Ovary (tissue), 9 donors: Measurements from ENCODE around the gene TRIM50. TPM values are rescaled to one million over a fixed set of nuclear protein-coding genes. Genes with fewer than 3 reads are reported as not detected.
"Not testable (repeated sequence)": the region's sequence is repeated elsewhere in the genome, so short reads cannot be mapped to it uniquely, and the experiment has no call there.

Experiments used
- DNase-seq, 5 donors: peaks; one replicate each; pipeline ENCODE4 v3.0.0-alpha.2; 2019 to 2020
- H3K27ac ChIP-seq, 2 donors: fragments of 200-600 bp; one replicate each; pipeline versions ENCODE4 v1.5.1 to v1.8.0; 2019 to 2022
- H3K27me3 ChIP-seq: fragments of 200-600 bp; one replicate; pipeline ENCODE4 v1.8.0; 2022
- H3K36me3 ChIP-seq: fragments of 200-600 bp; sonication (generic); one replicate; pipeline ENCODE4 v1.5.1; 2019
- H3K4me1 ChIP-seq: one replicate; pipeline ENCODE4 v1.8.1; 2013; ENCODE audit warnings: mild to moderate bottlenecking, moderate library complexity; ENCODE audit not compliant: insufficient read depth
- H3K4me3 ChIP-seq: fragments of 200-600 bp; sonication (generic); one replicate; pipeline ENCODE4 v1.5.1; 2017
- H3K9me3 ChIP-seq, 2 donors: fragments of 200-600 bp in 1 of 2; sonication (generic) in 1 of 2; one replicate each; pipeline versions ENCODE4 v1.5.1 to v1.8.1; 2013 to 2019; ENCODE audit warnings: mild to moderate bottlenecking in 1 of 2, moderate library complexity in 1 of 2
- EP300 ChIP-seq: sonication (generic); formaldehyde crosslinking; IDR thresholded peaks from one replicate; pipeline ENCODE4 v1.6.1; 2017; ENCODE audit warnings: antibody characterized with exemption
- POLR2A ChIP-seq: fragments of 450-650 bp; IDR thresholded peaks from one replicate; pipeline ENCODE4 v1.6.1; 2017; ENCODE audit warnings: antibody characterized with exemption, mild to moderate bottlenecking, moderate library complexity
- WGBS, 3 donors: extraction: QIAGEN DNeasy Blood & Tissue Kit in 1 of 3; methylation state at CpG; one replicate each; pipeline versions ENCODE4 v1.1.5 to v1.1.7; 2013 to 2017; 5-methylcytosine and 5-hydroxymethylcytosine counted together
- intact Hi-C, 4 donors: fragments of 100-400 bp; cut with DNase I; formaldehyde crosslinking; loops; one replicate each; pipeline versions ENCODE4 v1.11.0 to v1.15.1; 2022 to 2023
- polyA plus RNA-seq, 2 donors: library from polyadenylated mRNA; stranded (reverse); fragments of 200-250 nt in 1 of 2; fragments of 350-450 nt in 1 of 2; fragmentation: Illumina TruSeq in 1 of 2; extraction: RNeasy Lipid Tissue Mini Kit (QIAGEN cat#74804) in 1 of 2; gene quantifications; one replicate each; pipeline ENCODE4 v1.2.3, GENCODE V29; 2013 to 2014
- total RNA-seq, 7 donors: library from RNA; depleted of rRNA in 2 of 7; stranded (reverse); fragments of >200 nt in 2 of 7; fragmentation: NEBNext Ultra II Directional in 3 of 7; extraction: Animal tissue kit (Norgen Biotek cat#: 25700) in 3 of 7; gene quantifications; one replicate each; pipeline versions ENCODE4 v1.1.0 to v1.2.4, GENCODE V29; 2016 to 2023
- TF ChIP-seq, protein P1 (sequence below), 3 donors: fragments of 450-650 bp in 2 of 3; fragments of 200-600 bp in 1 of 3; IDR thresholded peaks; one replicate each; pipeline versions ENCODE4 v1.5.1 to v1.8.0; 2016 to 2022; ENCODE audit warnings: antibody characterized with exemption in 3 of 3, mild to moderate bottlenecking in 1 of 3
- donor health status: DM: no; HTN: no; CAD: no; lungs with moderate emphysema.
- donor health status: DM: no; HTN: no; CAD: no.
- donor health status: Bipolar disorder and iron deficiency.
- donor health status: DM: yes; HTN: yes; CAD: no.
- donor health status: DM: no; HTN: no; CAD: no.
- donor health status: DM: yes; HTN: yes; CAD: no.

TRIM50 gene
- total and polyA plus RNA-seq, 9 donors, result 0.08 to 0.34 (median 0.25) TPM; not detected in 3

DNA sequence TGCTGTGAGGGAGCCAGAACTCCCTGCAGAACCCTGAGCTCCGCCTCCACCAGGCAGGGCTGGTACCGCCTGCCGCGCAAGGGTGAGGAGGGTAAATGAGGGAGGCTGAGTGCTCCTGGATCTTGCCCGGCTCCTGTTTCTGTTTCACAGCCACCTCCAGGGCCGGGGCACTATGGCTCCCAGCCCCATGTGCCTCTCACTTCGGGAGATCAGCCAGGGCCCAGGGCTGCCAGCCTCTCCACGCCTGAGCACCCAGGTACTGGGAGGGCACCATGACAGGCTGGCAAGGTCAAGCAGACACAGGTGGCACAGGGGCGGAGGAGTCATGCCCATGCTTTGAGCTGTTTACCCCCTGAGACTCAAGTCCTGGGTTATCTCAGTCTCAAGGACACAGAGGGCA, 8.3 kb downstream of the TRIM50 start:
- H3K4me3 ChIP-seq, H3K27me3 ChIP-seq, intact Hi-C loops, H3K36me3 ChIP-seq, H3K27ac ChIP-seq, H3K9me3 ChIP-seq, H3K4me1 ChIP-seq, DNase-seq: not testable (repeated sequence)
- 32 to 70% (median 38%) methylated on average over 9 of the region's 9 CpGs for WGBS, 3 donors

DNA sequence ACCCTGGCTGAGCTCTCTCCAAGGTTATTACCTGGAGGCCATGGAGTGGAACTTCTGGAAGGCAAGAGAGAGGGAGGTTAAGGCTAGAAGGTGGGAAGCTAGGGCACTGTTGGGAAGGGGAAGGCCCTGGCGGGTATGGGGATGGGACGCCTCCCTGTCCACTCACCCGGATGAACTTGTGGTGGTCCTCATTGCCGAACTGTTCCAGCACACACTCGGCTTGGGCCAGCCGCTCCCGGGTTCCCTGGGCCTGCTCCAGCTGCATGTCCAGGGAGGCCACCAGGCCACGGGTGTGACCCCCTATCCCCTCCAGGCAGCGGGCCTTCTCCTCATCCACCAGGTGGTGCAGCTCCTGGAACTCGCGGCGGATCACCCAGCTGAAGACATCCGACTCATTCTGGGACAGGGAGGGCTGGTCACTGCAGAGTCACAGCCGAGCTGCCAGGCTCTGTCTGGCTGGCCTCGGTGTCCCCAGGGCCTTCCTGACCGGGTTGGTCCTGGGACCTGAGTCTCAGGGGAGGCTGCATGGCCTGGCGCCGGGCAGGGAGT, 9.2 kb downstream of the TRIM50 start:
- H3K27me3 ChIP-seq, DNase-seq, intact Hi-C loops, H3K9me3 ChIP-seq, H3K4me1 ChIP-seq, H3K27ac ChIP-seq, H3K4me3 ChIP-seq, H3K36me3 ChIP-seq: not testable (repeated sequence)
- WGBS, 3 donors, result 77 to 85% (median 85%) methylated on average over 11 to 15 of the region's 18 CpGs

DNA sequence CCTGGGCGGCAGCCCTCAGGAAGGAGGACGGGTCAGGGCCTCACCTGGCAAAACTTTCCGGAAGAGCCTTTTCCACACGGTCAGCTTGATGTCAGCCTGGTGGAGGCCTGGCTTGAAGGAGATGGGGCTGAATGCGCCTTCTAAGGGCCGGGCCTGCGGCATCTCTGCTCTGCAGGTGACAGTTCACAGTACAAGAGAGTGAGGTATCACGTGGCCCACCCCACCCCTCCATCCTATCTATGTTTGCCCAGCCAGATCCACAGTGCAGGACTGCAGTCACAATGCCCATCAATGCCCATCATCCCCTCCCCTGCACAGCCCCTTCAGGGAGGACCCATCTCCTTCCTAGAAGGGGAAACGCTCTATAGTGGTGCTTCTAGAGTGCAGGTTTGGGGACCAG, 11.4 kb downstream of the TRIM50 start:
- 85 to 86% (median 85%) methylated on average over 9 of the region's 9 CpGs for WGBS, 3 donors
- Histone ChIP-seq H3K4me3 (no peak overlapping the region), H3K4me1 (peaks cover 3% of the 10 kb centered on the region), H3K36me3 (no peaks in the 10 kb centered on the region), H3K27ac (no peak overlapping the region), H3K9me3 (no peaks in the 10 kb centered on the region), H3K27me3 (no peaks in the 10 kb centered on the region)
- TF ChIP-seq EP300 (no peak), POLR2A (no peak)
- TF ChIP-seq, protein P1, sequence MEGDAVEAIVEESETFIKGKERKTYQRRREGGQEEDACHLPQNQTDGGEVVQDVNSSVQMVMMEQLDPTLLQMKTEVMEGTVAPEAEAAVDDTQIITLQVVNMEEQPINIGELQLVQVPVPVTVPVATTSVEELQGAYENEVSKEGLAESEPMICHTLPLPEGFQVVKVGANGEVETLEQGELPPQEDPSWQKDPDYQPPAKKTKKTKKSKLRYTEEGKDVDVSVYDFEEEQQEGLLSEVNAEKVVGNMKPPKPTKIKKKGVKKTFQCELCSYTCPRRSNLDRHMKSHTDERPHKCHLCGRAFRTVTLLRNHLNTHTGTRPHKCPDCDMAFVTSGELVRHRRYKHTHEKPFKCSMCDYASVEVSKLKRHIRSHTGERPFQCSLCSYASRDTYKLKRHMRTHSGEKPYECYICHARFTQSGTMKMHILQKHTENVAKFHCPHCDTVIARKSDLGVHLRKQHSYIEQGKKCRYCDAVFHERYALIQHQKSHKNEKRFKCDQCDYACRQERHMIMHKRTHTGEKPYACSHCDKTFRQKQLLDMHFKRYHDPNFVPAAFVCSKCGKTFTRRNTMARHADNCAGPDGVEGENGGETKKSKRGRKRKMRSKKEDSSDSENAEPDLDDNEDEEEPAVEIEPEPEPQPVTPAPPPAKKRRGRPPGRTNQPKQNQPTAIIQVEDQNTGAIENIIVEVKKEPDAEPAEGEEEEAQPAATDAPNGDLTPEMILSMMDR (IDR thresholded peaks at IDR 0.05), result no peak
- intact Hi-C loops, result no loop called here
- no peak for DNase-seq

DNA sequence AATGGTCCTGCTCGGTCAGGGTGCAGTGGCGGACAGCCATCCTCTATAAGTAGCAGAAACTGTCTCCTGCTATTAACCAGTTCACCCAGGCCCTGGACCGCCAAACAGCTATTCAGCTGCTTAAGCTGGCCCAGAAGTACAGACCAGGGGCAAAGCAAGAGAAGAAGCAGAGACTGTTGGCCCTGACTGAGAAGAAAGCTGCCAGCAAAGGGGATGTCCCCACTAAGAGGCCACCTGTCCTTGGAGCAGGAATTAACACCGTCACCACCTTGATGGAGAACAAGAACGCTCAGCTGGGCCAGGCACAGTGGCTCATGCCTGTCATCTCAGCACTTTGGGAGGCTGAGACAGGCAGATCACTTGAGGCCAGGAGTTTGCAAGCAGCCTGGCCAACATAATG, 13.6 kb downstream of the TRIM50 start:
- H3K27me3 ChIP-seq, result no peaks in the 10 kb centered on the region
- no peaks in the 10 kb centered on the region for H3K9me3 ChIP-seq
- DNase-seq, result no peak
- no peak for TF ChIP-seq POLR2A
- TF ChIP-seq EP300, result no peak
- TF ChIP-seq, protein P1 (IDR thresholded peaks at IDR 0.05), result no peak
- H3K4me1 ChIP-seq, result peaks cover 2% of the 10 kb centered on the region
- intact Hi-C loops, result no loop called here
- H3K27ac ChIP-seq, result no peak overlapping the region
- H3K36me3 ChIP-seq, result no peaks in the 10 kb centered on the region
- H3K4me3 ChIP-seq, result no peak overlapping the region
- WGBS, 3 donors, result 81 to 89% (median 86%) methylated on average over 5 of the region's 5 CpGs

DNA sequence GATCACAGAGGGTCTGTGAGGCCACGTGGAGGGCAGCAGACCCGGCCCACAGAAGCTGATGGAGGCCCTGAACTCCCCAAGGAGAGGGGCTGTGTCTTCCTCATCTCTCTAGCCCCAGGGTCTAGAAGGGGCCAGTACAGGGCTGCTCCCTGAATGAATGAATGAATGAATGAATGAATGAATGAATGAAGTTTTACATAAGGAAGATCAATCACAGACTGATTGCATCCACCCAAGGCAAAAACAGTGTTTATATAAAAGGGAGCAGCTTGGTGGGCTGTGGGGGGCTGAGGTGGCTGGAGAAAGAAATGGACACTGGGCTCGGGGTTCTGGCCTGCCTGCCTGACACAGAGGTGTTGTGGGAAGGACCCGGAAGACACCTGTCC, 14.4 kb downstream of the TRIM50 start:
- no peak for TF ChIP-seq POLR2A
- TF ChIP-seq, protein P1 (IDR thresholded peaks at IDR 0.05), result no peak
- no peak for TF ChIP-seq EP300
- no peak overlapping the region for H3K27ac ChIP-seq
- DNase-seq, result no peak
- H3K36me3 ChIP-seq, result no peaks in the 10 kb centered on the region
- no peaks in the 10 kb centered on the region for H3K27me3 ChIP-seq
- intact Hi-C loops, result no loop called here
- H3K4me1 ChIP-seq, result peaks cover 5% of the 10 kb centered on the region
- H3K9me3 ChIP-seq, result no peaks in the 10 kb centered on the region
- WGBS, 3 donors, result 64 to 71% (median 71%) methylated on average over 4 of the region's 4 CpGs
- H3K4me3 ChIP-seq, result no peak overlapping the region
